SK-N-SH (cell line): ENCODE data around the gene DCAF16. TPM values are rescaled to one million over a fixed set of nuclear protein-coding genes. Genes with fewer than 3 reads are reported as not detected.

Experiments used
- CTCF ChIA-PET: fragments of 300-600, 350-600 bp; formaldehyde crosslinking; extraction: SDS; loops from one replicate; lab custom pipeline; 2021; lab: Yijun Ruan, JAX
- POLR2A ChIA-PET: fragments of 350-600 bp; sonication (Branson Sonifier 250); formaldehyde crosslinking; extraction: SDS; loops from one replicate; lab custom pipeline; 2020; ENCODE audit warnings: antibody characterized with exemption, inconsistent platforms; lab: Yijun Ruan, JAX
- DNase-seq: peaks from one replicate; pipeline ENCODE4 v3.0.0; 2012
- H2AFZ ChIP-seq: fragments of 200-600 bp; sonication (generic); 2 replicates; pipeline ENCODE4 v1.8.1; 2016; ENCODE audit warnings: antibody characterized with exemption, mild to moderate bottlenecking, low read depth
- H3F3A ChIP-seq: fragments of 200-600 bp; sonication (generic); replicated peaks from 2 replicates; pipeline ENCODE3; 2016; ENCODE audit warnings: antibody characterized with exemption, mild to moderate bottlenecking; ENCODE audit not compliant: insufficient read depth
- H3K27ac ChIP-seq, 2 experiments: fragments of 200-500 bp in 1 of 2; fragments of 200-600 bp in 1 of 2; sonication (Bioruptor generic) in 1 of 2; sonication (generic), shearing (Covaris generic) in 1 of 2; 2 replicates each; pipeline versions ENCODE4 v1.5.1 to v1.6.1; 2014 to 2016; ENCODE audit warnings: low read depth in 2 of 2, inconsistent platforms in 1 of 2, low read length in 1 of 2, mild to moderate bottlenecking in 1 of 2, mixed read lengths in 1 of 2
- H3K27me3 ChIP-seq: fragments of 200-600 bp; sonication (generic), shearing (Covaris generic); 2 replicates; pipeline ENCODE4 v1.6.1; 2016; ENCODE audit warnings: mixed run types; ENCODE audit not compliant: insufficient read depth
- H3K36me3 ChIP-seq, 2 experiments: fragments of 200-500 bp in 1 of 2; fragments of 200-600 bp in 1 of 2; sonication (Bioruptor generic) in 1 of 2; sonication (generic) in 1 of 2; replicated peaks in 1 of 2; 2 replicates each; pipeline versions ENCODE3 to v1.5.1; 2014 to 2016; ENCODE audit warnings: low read length in 1 of 2, mild to moderate bottlenecking in 1 of 2; ENCODE audit not compliant: insufficient read depth in 2 of 2, control insufficient read depth in 1 of 2
- H3K4me1 ChIP-seq, 2 experiments: fragments of 200-500 bp in 1 of 2; fragments of 200-600 bp in 1 of 2; sonication (Bioruptor generic) in 1 of 2; sonication (generic), shearing (Covaris generic) in 1 of 2; 2 replicates each; pipeline versions ENCODE4 v1.5.1 to v1.6.1; 2014 to 2016; ENCODE audit warnings: low read depth in 1 of 2, low read length in 1 of 2, mixed run types in 1 of 2; ENCODE audit not compliant: insufficient read depth in 2 of 2, control insufficient read depth in 1 of 2
- H3K4me2 ChIP-seq: fragments of 200-600 bp; sonication (generic), shearing (Covaris generic); 2 replicates; pipeline ENCODE4 v1.6.1; 2017; ENCODE audit warnings: mixed run types
- H3K4me3 ChIP-seq, 2 experiments: fragments of 200-500 bp in 1 of 2; fragments of 200-600 bp in 1 of 2; sonication (Bioruptor generic) in 1 of 2; sonication (generic), shearing (Covaris generic) in 1 of 2; 2 replicates each; pipeline versions ENCODE4 v1.5.1 to v1.8.1; 2014 to 2016; ENCODE audit warnings: low read depth in 2 of 2, inconsistent platforms in 1 of 2, low read length in 1 of 2, mild to moderate bottlenecking in 1 of 2, mixed read lengths in 1 of 2, moderate library complexity in 1 of 2
- H3K79me2 ChIP-seq: fragments of 200-600 bp; sonication (generic); 2 replicates; pipeline ENCODE4 v1.8.1; 2017; ENCODE audit warnings: mild to moderate bottlenecking; ENCODE audit not compliant: insufficient read depth
- H3K9ac ChIP-seq: fragments of 200-600 bp; sonication (generic); 2 replicates; pipeline ENCODE4 v1.6.1; 2017; ENCODE audit warnings: mixed run types
- H3K9me2 ChIP-seq: fragments of 200-600 bp; sonication (generic); 2 replicates; pipeline ENCODE4 v1.6.1; 2017; ENCODE audit warnings: mixed run types
- H3K9me3 ChIP-seq: fragments of 200-600 bp; sonication (generic); 2 replicates; pipeline ENCODE4 v1.6.1; 2017; ENCODE audit warnings: mixed run types, mild to moderate bottlenecking, moderate library complexity
- H4K20me1 ChIP-seq: fragments of 200-600 bp; sonication (generic); 2 replicates; pipeline ENCODE4 v1.6.1; 2017; ENCODE audit warnings: mild to moderate bottlenecking, mixed run types; ENCODE audit not compliant: insufficient read depth
- CTCF ChIP-seq: fragments of 200-600 bp; sonication (generic); IDR thresholded peaks from 2 replicates; pipeline ENCODE4 v1.6.1; 2017; ENCODE audit warnings: antibody characterized with exemption, mild to moderate bottlenecking, moderate library complexity
- ELF1 ChIP-seq: IDR thresholded peaks from 2 replicates; pipeline ENCODE4 v1.4.0; 2012
- EP300 ChIP-seq, 2 experiments: IDR thresholded peaks; 2 replicates each; pipeline versions ENCODE4 v1.4.0 to v1.6.1; 2012; ENCODE audit warnings: borderline replicate concordance in 1 of 2, low read depth in 1 of 2, low read length in 1 of 2
- EZH2phosphoT487 ChIP-seq: fragments of 200-600 bp; sonication (generic); IDR thresholded peaks from 2 replicates; pipeline ENCODE4 v1.6.1; 2017; ENCODE audit warnings: low read depth, mixed run types, mild to moderate bottlenecking, antibody characterized with exemption, moderate library complexity, borderline replicate concordance
- FOXM1 ChIP-seq: IDR thresholded peaks from 2 replicates; pipeline ENCODE4 v1.4.0; 2012; ENCODE audit warnings: low read depth, mild to moderate bottlenecking
- GABPA ChIP-seq: IDR thresholded peaks from 2 replicates; pipeline ENCODE4 v1.4.0; 2012; ENCODE audit warnings: low read depth, mild to moderate bottlenecking
- MAX ChIP-seq: IDR thresholded peaks from 2 replicates; pipeline ENCODE4 v1.4.0; 2012; ENCODE audit warnings: low read depth
- MEF2A ChIP-seq: IDR thresholded peaks from 2 replicates; pipeline ENCODE4 v1.4.0; 2012; ENCODE audit warnings: low read depth, borderline replicate concordance
- NFIC ChIP-seq: IDR thresholded peaks from 2 replicates; pipeline ENCODE4 v1.4.0; 2012; ENCODE audit warnings: borderline replicate concordance
- RAD21 ChIP-seq: IDR thresholded peaks from 2 replicates; pipeline ENCODE4 v1.6.1; 2012; ENCODE audit warnings: mild to moderate bottlenecking, low read length
- RCOR1 ChIP-seq: fragments of 150-350 bp; IDR thresholded peaks from 2 replicates; pipeline ENCODE4 v1.6.1; 2017; ENCODE audit warnings: antibody characterized with exemption, low read length
- RFX5 ChIP-seq: IDR thresholded peaks from 2 replicates; pipeline ENCODE4 v1.6.1; 2012; ENCODE audit warnings: mild to moderate bottlenecking, improper control_type of control experiment, low read length
- SMC3 ChIP-seq: IDR thresholded peaks from 2 replicates; pipeline ENCODE4 v1.6.1; 2012; ENCODE audit warnings: low read depth, low read length, improper control_type of control experiment
- USF1 ChIP-seq: IDR thresholded peaks from 2 replicates; pipeline ENCODE4 v1.4.0; 2012; ENCODE audit warnings: low read depth, borderline replicate concordance
- WGBS: methylation state at CpG from one replicate; pipeline ENCODE4 v1.1.6; 2017; ENCODE audit warnings: low lambda C conversion rate; 5-methylcytosine and 5-hydroxymethylcytosine counted together
- polyA plus RNA-seq, 3 experiments: library from polyadenylated mRNA; depleted of rRNA; stranded (reverse); fragments of >200 nt; gene quantifications; 2 replicates each; pipeline ENCODE4 v1.2.3, GENCODE V29; 2012

Gene DCAF16
- polyA plus RNA-seq, 1 of the 3 experiments (the other 2 are of a cell fraction): 23.5 TPM

- TF ChIP-seq MAX: no peak
- TF ChIP-seq MEF2A: no peak
- no peak for TF ChIP-seq USF1
- TF ChIP-seq EP300 (IDR thresholded peaks at IDR 0.05; ENCODE audit: borderline replicate concordance in 1 of 2, low read depth in 1 of 2, low read length in 1 of 2): no peak
- no peak for TF ChIP-seq RAD21
Observed at GRCh38 chr4:17805580-17806155, 4.9 kb downstream of the DCAF16 start (continued).

GRCh38 chr4:17797808-17798207 is 12.7 kb downstream of the DCAF16 start:
- Histone ChIP-seq H3K79me2 (peaks cover 24% of the 10 kb centered on the region; the same call in 1 of the 2 replicates), H3K4me1 (no peaks in the 10 kb centered on the region), H4K20me1 (no peaks in the 10 kb centered on the region), H3K27me3 (no peaks in the 10 kb centered on the region), H2AFZ (no peak overlapping the region), H3K27ac (no peak overlapping the region), H3K9me3 (no peaks in the 10 kb centered on the region), H3F3A (no peaks in the 10 kb centered on the region), H3K36me3 (peaks cover 29 to 57% of the 10 kb centered on the region in 2 experiments), H3K4me2 (no peak overlapping the region), H3K4me3 (no peak overlapping the region), H3K9me2 (no peaks in the 10 kb centered on the region), H3K9ac (no peak overlapping the region)
- 95% methylated on average over 1 of the region's 1 CpG for WGBS
- no peak for DNase-seq
- TF ChIP-seq ELF1: no peak
- TF ChIP-seq SMC3: no peak
- no peak for TF ChIP-seq FOXM1
- TF ChIP-seq NFIC: no peak
- TF ChIP-seq GABPA: no peak
- no peak for TF ChIP-seq EZH2phosphoT487
- TF ChIP-seq RFX5: no peak
- no peak for TF ChIP-seq CTCF
- no peak for TF ChIP-seq MEF2A
- TF ChIP-seq RCOR1: no peak
- no peak for TF ChIP-seq MAX
- ChIA-PET POLR2A (no interaction called here), CTCF (interaction anchor here (0.8 to 2.2 kb wide), 5 partner anchors 9 to 294 kb away, joined by 3 to 11 read pairs (median 3); partner anchors contain the start of gene DCAF16)
